Stimulated activated CD4-positive, alpha-beta T cell treated with anti-CD3 and anti-CD28 coated beads, Interleukin-12 subunit alpha, Interleukin-12 subunit beta, amount 100 ng/mL, for 4 hours (primary cell): Measurements from ENCODE around the gene MAN1B1.
"Not testable (repeated sequence)": the region's sequence is repeated elsewhere in the genome, so short reads cannot be mapped to it uniquely, and the experiment has no call there.

Source experiments
- DNase-seq: peaks from one replicate; pipeline ENCODE4 v3.0.0-alpha.2; 2020

MAN1B1 gene

GRCh38 chr9:137112564-137113384, 26.0 kb downstream of the MAN1B1 start:
- no peak for DNase-seq

GRCh38 chr9:137113385-137114159, 26.8 kb downstream of the MAN1B1 start:
- no peak for DNase-seq

GRCh38 chr9:137114220-137114612, 27.4 kb downstream of the MAN1B1 start:
- DNase-seq, result no peak

- peak; percentile 80 for DNase-seq
Observed at GRCh38 chr9:137114613-137115393, 28.0 kb downstream of the MAN1B1 start, which contains the start of gene DPP7. Gene DPP7 (minus strand): TSS chr9:137114733. CDS start chr9:137114713, 20 bp downstream.

- no peak for DNase-seq
Observed at GRCh38 chr9:137115394-137116026, 28.7 kb downstream of the MAN1B1 start.

DNA sequence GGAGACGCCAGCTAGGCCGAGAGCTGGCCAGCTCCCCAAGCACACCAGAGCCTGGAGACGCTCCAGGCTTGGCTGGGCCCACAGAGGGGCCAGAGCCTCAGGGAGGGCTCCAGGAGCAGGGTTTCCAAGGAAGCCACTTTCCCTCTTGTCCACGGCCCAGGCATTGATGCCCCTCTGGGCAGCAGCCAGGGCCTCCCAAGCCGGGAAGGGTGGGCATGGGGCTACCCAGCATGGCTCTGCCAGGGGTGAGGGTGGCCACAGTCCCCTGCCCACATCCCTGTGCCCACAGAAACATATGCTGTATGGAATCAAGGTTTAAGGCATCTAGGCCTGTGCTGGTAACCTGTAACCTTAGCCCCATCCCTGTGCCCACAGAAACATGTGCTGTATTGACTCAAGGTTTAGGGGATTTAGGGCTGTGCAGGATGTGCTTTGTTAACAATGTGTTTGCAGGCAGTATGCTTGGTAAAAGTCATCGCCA, 29.3 kb downstream of the MAN1B1 start:
- no peak for DNase-seq

DNA sequence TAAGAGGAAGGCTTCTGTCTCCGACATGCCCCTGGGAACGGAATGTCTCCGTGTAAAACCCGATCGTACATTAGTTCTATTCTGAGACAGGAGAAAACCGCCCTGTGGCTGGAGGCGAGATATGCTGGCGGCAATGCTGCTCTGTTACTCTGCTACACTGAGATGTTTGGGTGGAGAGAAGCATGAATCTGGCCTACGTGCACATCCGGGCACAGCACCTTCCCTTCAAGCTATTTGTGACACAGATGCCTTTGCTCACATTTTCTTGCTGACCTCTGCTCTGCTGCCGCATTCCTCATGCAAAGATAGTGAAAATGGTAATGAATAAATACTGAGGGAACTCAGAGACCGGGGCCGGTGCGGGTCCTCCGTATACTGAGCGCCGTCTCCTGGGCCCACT, 29.9 kb downstream of the MAN1B1 start:
- no peak for DNase-seq

DNA sequence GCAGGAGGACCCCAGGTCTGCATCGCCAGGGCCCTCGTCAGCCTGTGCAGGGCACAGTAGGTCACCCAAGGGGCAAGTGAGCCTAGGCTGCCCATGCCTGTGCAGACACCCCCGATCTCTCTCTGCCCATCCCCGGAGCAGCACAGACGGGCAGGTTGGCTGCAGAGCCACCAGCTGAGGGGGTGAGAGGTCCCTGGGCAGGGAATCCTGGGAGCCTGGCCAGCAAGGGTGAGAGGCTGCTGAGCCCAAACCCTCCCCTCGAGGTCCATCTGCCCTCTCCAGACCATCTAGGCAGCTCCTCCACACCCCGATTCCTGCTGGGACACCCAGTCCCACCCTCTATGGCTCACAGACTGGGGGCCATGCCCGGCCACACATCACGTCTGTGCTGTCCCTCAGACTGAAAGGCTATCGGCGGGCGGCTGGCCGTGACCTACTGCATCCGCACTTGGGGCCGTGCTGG, 30.5 kb downstream of the MAN1B1 start:
- no peak for DNase-seq

DNA sequence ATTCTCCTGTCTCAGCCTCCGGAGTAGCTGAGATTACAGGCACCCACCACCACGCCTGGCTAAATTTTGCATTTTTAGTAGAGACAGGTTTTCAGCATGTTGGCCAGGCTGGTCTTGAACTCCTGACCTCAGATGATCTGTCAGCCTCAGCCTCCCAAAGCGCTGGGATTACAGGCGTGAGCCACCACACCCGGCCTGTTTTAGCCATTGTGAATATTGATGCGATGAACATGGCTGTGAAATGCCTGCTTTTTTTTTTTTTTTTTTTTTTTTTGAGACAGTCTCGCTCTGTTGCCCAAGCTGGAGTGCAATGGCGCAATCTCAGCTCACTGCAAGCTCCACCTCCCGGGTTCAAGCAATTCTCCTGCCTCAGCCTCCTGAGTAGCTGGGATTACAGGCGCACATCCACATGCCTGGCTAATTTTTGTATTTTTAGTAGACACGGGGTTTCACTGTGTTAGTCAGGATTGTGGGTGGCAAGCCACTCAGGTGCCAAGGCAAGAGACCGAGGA, 31.4 kb downstream of the MAN1B1 start:
- DNase-seq, result not testable (repeated sequence)

- not testable (repeated sequence) for DNase-seq
Observed at GRCh38 chr9:137121927-137122795, 35.4 kb downstream of the MAN1B1 start.

DNA sequence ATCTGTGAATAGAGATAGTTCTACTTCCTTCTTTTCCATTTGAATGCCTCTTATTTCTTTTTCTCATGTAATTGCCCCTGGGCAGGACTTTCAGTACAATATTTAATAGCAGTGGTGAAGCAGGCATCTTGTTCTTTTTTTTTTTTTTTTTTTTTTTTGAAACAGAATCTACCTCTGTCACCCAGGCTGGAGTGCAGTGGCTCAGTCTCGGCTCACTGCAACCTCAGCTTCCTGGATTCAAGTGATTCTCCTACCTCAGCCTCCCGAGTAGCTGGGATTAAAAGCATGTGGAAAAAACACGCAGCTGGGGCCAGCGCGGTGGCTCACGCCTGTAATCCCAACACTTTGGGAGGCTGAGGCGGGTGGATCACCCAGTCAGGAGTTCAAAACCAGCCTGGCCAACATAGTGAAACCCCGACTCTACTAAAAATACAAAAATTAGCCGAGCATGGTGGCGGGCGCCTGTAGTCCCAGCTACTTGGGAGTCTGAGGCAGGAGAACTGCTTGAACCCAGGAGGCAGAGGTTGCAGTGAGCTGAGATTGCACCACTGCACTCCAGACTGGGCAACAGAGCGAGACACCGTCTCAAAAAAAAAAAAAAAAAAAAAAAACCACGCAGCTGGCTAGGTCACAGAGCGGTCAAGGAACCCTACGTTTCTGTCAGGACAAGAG, 36.1 kb downstream of the MAN1B1 start:
- DNase-seq, result not testable (repeated sequence)

GRCh38 chr9:137123468-137123837, 36.7 kb downstream of the MAN1B1 start:
- no peak for DNase-seq

- not testable (repeated sequence) for DNase-seq
Observed at GRCh38 chr9:137123952-137124462, 37.2 kb downstream of the MAN1B1 start.

- DNase-seq, result no peak
Observed at GRCh38 chr9:137126786-137127185, 40.0 kb downstream of the MAN1B1 start.

DNA sequence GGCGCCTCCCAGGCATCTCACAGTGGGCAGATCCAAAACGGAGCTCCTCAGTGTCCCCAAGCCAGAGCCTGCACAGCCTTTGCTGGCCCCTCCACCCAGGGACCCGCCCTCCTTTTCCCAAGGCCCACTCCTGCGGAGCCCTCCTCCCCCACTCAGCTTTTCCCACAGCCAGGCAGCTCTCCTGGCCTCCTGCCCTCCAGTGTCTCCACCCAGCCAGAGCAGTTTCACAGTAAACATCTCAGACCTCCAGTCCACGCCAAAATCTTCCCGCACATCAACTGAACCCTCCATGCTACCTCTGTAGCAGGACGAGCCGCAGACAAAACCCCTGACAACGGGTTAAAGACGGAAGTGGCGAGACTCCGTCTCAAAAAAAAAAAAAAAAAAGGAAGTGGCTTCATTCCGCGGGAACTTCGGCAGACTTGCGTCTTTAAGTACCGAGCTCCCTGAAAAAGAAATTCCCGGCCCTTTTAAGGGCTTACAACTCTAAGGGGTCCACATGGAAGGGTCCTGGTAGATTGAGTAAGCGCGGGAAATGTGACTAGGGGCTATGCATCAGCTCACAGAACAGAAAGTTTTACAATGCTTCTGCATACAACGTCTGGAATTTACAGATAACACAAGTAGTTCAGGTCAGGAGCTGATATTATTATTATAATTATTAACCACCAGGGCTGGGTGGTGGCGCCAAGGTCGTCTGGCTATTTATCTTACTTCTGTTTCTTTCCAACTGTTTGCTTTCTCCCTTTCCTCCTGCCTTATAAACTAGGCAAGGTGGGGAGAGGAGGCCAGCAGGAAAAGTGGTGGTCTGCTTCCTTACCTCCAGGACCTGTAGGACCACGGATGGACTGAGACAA, 40.7 kb downstream of the MAN1B1 start:
- DNase-seq, result no peak

- no peak for DNase-seq
Observed at GRCh38 chr9:137128158-137128861, 41.5 kb downstream of the MAN1B1 start.

- no peak for DNase-seq
Observed at GRCh38 chr9:137128862-137129455, 42.2 kb downstream of the MAN1B1 start.
